Colonic mucosa (tissue), 4 donors: ENCODE results near the gene OR51D1. TPM values are rescaled to one million over a fixed set of nuclear protein-coding genes. Genes with fewer than 3 reads are reported as not detected.

Experiments
- DNase-seq: peaks from one replicate; pipeline ENCODE4 v3.0.0-alpha.2; 2020
- H3K27ac ChIP-seq: fragments of 200-600 bp; one replicate; pipeline ENCODE4 v1.8.0; 2021
- H3K27me3 ChIP-seq: fragments of 200-600 bp; one replicate; pipeline ENCODE4 v1.8.0; 2021
- H3K36me3 ChIP-seq: fragments of 200-600 bp; one replicate; pipeline ENCODE4 v1.8.0; 2021
- H3K4me1 ChIP-seq: fragments of 200-600 bp; one replicate; pipeline ENCODE4 v1.8.0; 2021; ENCODE audit warnings: mild to moderate bottlenecking
- H3K4me3 ChIP-seq: fragments of 200-600 bp; one replicate; pipeline ENCODE4 v1.8.0; 2021
- H3K9ac ChIP-seq, 2 donors: one replicate each; pipeline ENCODE4 v1.7.0; 2013; ENCODE audit warnings: control low read depth in 2 of 2, low read depth in 2 of 2, low read length in 2 of 2
- H3K9me3 ChIP-seq: fragments of 200-600 bp; one replicate; pipeline ENCODE4 v1.8.0; 2021
- intact Hi-C: fragments of 100-400 bp; cut with DNase I; formaldehyde crosslinking; loops from one replicate; pipeline ENCODE4 v1.14.1; 2022
- total RNA-seq, 2 donors: library from RNA; stranded (reverse); fragmentation: NEBNext Ultra II Directional in 1 of 2; extraction: Animal tissue kit (Norgen Biotek cat#: 25700) in 1 of 2; gene quantifications; one replicate each; pipeline ENCODE4 v1.2.1, GENCODE V29; 2021
- TF ChIP-seq, protein P1 (sequence below): fragments of 200-600 bp; IDR thresholded peaks from one replicate; pipeline ENCODE4 v1.8.0; 2022; ENCODE audit warnings: antibody characterized with exemption, mild to moderate bottlenecking
- donor health status: healthy.
- donor health status: DM: no; HTN: no; CAD: no.
- donor health status: DM: no; HTN: no; CAD: no.

OR51D1 gene, protein sequence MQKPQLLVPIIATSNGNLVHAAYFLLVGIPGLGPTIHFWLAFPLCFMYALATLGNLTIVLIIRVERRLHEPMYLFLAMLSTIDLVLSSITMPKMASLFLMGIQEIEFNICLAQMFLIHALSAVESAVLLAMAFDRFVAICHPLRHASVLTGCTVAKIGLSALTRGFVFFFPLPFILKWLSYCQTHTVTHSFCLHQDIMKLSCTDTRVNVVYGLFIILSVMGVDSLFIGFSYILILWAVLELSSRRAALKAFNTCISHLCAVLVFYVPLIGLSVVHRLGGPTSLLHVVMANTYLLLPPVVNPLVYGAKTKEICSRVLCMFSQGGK
- total RNA-seq, result not detected

DNA sequence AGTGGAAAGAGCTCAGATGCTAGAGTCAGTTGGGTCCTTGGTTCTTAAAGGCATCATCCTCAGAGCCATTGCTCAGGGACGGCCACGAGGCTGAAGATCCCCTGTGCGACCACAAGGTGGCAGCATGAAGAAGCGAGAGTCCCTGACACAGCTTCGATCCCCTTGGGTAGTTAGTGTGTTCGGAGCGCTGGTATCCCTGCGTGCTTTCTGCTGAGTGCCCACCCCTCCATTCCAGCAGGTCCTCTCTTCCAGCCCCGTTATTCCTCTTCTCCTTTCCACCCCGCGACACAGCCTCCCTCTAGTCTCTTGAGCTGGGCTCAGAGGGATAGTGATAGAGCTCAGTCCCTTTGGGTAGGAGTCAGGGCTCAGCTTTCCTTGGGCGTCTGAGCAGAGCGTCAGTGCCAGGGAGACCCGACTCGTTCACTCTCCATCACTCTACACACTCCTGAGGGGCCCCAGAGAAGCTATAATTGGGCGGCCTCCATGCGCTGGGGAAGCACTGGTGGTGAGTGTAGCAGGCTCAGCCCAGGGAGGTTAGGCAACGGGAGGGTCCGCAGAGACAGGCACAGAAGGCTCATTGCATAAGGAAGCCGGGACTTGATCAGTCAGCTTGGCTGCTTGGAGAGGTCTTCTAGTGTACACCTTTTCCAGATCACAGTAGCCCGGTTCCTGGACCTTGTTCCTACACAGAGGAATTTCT is at the start of gene OR51D1:
TSS of gene OR51D1 (plus strand) at position 516 of the 700 bp plus-strand sequence. CDS start 2,314 bp downstream, outside the sequence.
- no peaks in the 10 kb centered on the region for H3K36me3 ChIP-seq
- H3K27ac ChIP-seq, result no peak within 1 kb of the TSS
- H3K4me3 ChIP-seq, result no peak within 1 kb of the TSS
- DNase-seq, result peak; percentile 65
- no peak within 1 kb of the TSS for H3K9ac ChIP-seq
- no peaks in the 10 kb centered on the region for H3K9me3 ChIP-seq
- TF ChIP-seq, protein P1, sequence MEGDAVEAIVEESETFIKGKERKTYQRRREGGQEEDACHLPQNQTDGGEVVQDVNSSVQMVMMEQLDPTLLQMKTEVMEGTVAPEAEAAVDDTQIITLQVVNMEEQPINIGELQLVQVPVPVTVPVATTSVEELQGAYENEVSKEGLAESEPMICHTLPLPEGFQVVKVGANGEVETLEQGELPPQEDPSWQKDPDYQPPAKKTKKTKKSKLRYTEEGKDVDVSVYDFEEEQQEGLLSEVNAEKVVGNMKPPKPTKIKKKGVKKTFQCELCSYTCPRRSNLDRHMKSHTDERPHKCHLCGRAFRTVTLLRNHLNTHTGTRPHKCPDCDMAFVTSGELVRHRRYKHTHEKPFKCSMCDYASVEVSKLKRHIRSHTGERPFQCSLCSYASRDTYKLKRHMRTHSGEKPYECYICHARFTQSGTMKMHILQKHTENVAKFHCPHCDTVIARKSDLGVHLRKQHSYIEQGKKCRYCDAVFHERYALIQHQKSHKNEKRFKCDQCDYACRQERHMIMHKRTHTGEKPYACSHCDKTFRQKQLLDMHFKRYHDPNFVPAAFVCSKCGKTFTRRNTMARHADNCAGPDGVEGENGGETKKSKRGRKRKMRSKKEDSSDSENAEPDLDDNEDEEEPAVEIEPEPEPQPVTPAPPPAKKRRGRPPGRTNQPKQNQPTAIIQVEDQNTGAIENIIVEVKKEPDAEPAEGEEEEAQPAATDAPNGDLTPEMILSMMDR, result peak; percentile 87
- intact Hi-C loops, result loop anchor here (2.0 to 10.0 kb wide), 3 partner anchors 190 to 1168 kb away; partner anchors contain the start of gene OR52N2
- no peaks in the 10 kb centered on the region for H3K27me3 ChIP-seq
- H3K4me1 ChIP-seq, result no peaks in the 10 kb centered on the region

DNA sequence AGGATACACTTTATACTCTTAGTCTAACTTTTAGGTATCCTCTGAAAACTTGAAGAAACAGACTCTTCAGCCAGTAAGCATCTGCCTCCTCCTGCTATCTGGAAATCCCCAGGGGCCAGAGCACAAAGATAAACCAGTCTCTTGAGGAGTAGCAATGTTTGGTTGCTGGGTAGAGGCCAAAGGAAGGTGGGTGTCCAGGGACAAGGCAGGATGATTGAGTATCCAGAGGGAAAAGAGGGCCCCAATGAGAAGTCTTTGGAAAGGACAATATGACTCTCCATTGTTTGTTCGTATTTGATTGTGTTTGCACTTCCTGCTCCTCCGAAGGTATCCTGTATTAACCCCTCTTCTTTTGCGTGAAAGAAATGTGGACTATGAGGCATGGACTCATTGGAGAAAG is 48.3 kb upstream of the OR51D1 start:
- H3K9me3 ChIP-seq, result no peaks in the 10 kb centered on the region
- DNase-seq, result no peak
- no peaks in the 10 kb centered on the region for H3K4me1 ChIP-seq
- TF ChIP-seq, protein P1, result no peak
- H3K27me3 ChIP-seq, result no peaks in the 10 kb centered on the region
- H3K36me3 ChIP-seq, result no peaks in the 10 kb centered on the region
- H3K4me3 ChIP-seq, result no peak overlapping the region
- intact Hi-C loops, result no loop called here
- no peak overlapping the region for H3K27ac ChIP-seq
- no peak overlapping the region for H3K9ac ChIP-seq

DNA sequence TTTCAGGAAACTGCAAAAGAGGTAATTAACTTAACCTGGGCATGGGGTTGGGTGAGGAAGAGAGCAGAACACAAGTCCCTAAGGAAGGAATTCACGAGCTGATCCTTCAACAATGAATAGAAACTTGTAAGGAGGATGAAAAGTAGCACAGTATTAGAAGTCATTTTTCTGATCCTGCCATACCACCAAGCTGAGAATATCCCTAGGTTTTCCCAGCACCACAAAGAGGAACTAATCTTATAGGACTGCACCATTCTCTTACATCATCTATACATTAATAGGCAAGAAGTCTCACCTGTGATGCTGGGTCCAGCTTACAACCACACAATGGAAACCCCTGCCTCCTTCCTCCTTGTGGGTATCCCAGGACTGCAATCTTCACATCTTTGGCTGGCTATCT is 43.5 kb upstream of the OR51D1 start, which contains the start of gene OR52I1:
TSS of gene OR52I1 (plus strand) at position 301 of the 400 bp plus-strand sequence. CDS start at position 301, 0 bp downstream.
- Histone ChIP-seq H3K4me3 (no peak within 1 kb of the TSS), H3K4me1 (no peaks in the 10 kb centered on the region), H3K9ac (no peak within 1 kb of the TSS), H3K9me3 (no peaks in the 10 kb centered on the region), H3K36me3 (no peaks in the 10 kb centered on the region), H3K27ac (no peak within 1 kb of the TSS), H3K27me3 (no peaks in the 10 kb centered on the region)
- intact Hi-C loops, result no loop called here
- TF ChIP-seq, protein P1, result no peak
- no peak for DNase-seq

DNA sequence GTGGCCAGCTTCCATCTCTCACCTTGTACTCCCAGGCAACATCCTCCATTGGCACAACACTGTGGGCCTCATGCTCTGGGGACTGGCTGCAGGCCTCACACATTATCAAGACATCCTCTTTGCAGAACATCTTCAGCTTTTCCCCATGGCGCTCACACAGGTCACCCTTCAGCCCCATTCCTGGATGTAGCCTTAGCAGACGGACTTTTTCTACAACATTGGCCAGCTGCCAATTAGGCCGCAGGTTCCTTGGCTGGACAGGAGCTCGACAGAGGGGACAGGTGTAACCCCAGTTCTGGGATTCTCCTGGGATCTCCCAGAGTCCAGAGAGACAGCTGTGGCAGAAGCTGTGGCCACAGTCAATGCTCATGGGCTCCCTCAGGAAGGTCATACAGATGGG is 32.2 kb upstream of the OR51D1 start:
- TF ChIP-seq, protein P1, result no peak
- no peaks in the 10 kb centered on the region for H3K9me3 ChIP-seq
- intact Hi-C loops, result no loop called here
- no peaks in the 10 kb centered on the region for H3K36me3 ChIP-seq
- H3K27ac ChIP-seq, result no peak overlapping the region
- H3K9ac ChIP-seq, result no peak overlapping the region
- no peak overlapping the region for H3K4me3 ChIP-seq
- H3K4me1 ChIP-seq, result no peaks in the 10 kb centered on the region
- H3K27me3 ChIP-seq, result no peaks in the 10 kb centered on the region
- DNase-seq, result no peak

DNA sequence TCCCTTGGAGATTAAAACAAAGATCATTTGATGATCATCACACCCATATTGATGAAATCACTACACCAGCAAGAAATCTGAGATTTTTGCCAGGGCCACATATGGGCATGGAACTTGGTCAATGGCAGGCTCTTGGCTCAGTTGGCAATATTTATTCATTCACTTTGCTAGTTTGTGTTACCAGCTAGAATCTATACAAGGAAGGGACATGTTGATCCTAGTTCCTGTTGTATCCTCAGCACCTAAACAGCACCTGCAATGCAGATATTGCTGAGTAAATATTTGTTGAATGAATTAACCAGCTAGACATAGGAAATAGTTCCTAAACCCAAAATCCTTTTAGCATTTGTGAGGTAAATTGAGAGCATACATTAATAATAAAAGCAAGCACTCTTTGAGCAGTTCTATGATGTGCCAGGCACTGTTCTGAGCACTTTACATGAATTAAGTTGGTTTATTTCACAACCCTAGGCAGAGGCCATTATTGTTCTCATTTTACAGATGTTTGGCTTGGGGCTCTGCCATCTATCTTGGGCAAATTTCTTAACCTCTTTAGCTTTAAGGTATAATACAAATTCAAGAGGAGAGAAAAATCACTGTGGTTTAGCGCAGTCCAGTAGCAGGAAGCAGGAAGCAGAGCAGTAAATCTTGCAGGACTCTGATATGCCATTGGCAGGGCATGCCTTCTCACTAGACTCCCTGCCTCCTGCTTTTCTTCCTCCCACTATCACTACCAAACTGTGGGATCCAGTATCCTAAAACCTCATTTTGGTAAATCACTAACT is 30.9 kb upstream of the OR51D1 start:
- Histone ChIP-seq H3K27ac (peak overlapping the region; percentile 84), H3K4me1 (no peaks in the 10 kb centered on the region), H3K36me3 (no peaks in the 10 kb centered on the region), H3K9ac (no peak overlapping the region), H3K27me3 (no peaks in the 10 kb centered on the region), H3K4me3 (peak overlapping the region; percentile 57), H3K9me3 (no peaks in the 10 kb centered on the region)
- TF ChIP-seq, protein P1, result no peak
- intact Hi-C loops, result no loop called here
- DNase-seq, result peak; percentile 45
